ENCODE results near the gene ATG10.
"Not testable (repeated sequence)": the region's sequence is repeated elsewhere in the genome, so short reads cannot be mapped to it uniquely, and the experiment has no call there.

Gene ATG10

DNA sequence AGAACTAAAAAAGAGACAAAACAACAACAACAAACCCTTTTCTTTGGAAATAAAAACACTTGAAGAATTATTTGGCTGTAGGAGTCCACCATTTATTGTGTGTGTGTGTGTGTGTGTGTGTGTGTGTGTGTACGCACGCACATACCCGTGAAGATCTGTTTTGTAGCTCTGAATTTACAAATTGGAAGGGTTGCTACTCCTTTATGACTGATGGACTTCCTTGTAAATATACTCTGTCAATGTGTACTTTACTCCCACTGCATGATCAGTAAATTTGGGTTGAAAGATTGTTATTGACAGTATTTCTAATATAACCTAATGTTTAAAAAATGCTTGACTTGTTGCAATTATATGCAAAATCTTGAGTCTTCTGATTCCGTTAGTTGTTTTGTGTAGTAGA, 148.1 kb downstream of the ATG10 start:
- no peak for DNase-seq (ENCODE audit: low spot score)
- no peak overlapping the region for H3K27ac ChIP-seq
- CTCF ChIA-PET = no interaction called here
- POLR2A ChIA-PET (ENCODE audit: low non-redundant PET) = no interaction called here
- TF ChIP-seq, protein P1, sequence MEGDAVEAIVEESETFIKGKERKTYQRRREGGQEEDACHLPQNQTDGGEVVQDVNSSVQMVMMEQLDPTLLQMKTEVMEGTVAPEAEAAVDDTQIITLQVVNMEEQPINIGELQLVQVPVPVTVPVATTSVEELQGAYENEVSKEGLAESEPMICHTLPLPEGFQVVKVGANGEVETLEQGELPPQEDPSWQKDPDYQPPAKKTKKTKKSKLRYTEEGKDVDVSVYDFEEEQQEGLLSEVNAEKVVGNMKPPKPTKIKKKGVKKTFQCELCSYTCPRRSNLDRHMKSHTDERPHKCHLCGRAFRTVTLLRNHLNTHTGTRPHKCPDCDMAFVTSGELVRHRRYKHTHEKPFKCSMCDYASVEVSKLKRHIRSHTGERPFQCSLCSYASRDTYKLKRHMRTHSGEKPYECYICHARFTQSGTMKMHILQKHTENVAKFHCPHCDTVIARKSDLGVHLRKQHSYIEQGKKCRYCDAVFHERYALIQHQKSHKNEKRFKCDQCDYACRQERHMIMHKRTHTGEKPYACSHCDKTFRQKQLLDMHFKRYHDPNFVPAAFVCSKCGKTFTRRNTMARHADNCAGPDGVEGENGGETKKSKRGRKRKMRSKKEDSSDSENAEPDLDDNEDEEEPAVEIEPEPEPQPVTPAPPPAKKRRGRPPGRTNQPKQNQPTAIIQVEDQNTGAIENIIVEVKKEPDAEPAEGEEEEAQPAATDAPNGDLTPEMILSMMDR (conservative IDR thresholded peaks at IDR 0.05; ENCODE audit: low read depth) = no peak

DNA sequence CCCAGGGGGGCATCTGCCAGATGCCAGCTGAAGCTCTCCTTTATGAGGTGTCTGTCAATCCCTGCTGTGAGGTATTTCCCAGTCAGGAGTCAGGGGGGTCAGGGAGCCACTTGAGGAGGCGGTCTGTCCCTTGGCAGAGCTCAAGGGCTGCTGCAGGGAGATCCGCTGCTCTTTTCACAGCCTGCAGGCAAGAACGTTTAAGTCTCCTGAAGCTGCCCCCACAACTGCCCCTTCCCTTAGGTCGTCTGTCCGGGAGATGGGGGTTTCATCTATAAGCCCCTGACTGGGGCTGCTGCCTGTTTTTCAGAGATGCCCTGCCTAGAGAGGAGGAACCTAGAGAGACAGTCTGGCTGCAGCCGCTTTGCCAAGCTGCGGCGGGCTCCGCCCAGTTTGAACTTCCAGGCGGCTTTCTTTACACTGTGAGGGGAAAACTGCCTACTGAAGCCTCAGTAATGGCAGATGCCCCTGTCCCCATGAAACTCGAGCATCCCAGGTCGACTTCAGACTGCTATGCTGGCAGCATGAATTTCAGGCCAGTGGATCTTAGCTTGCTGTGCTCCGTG, 158.0 kb downstream of the ATG10 start:
- no peak for DNase-seq (ENCODE audit: low spot score)
- POLR2A ChIA-PET (ENCODE audit: low non-redundant PET) = no interaction called here
- no peak overlapping the region for H3K27ac ChIP-seq
- TF ChIP-seq, protein P1 (conservative IDR thresholded peaks at IDR 0.05; ENCODE audit: low read depth) = no peak
- CTCF ChIA-PET = no interaction called here

DNA sequence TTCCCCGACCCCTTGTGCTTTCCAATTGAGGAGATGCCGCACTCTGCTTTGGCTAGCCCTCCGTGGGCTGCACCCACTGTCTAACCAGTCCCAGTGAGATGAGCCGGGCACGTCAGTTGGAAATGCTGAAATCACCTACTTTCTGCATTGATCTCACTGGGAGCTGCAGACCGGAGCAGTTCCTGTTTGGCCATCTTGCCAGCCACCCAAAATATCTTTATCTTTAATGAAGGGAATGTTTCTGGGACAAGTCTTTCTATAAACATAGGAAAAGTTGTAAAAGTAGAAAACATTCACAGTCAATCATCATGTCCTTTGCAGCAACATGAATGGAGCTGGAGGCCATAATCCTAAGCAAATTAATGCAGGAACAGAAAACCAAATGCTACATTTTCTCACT, 158.8 kb downstream of the ATG10 start:
- no peak overlapping the region for H3K27ac ChIP-seq
- ChIA-PET POLR2A (ENCODE audit: low non-redundant PET) (no interaction called here), CTCF (no interaction called here)
- TF ChIP-seq, protein P1 (conservative IDR thresholded peaks at IDR 0.05; ENCODE audit: low read depth) = no peak
- no peak for DNase-seq (ENCODE audit: low spot score)

DNA sequence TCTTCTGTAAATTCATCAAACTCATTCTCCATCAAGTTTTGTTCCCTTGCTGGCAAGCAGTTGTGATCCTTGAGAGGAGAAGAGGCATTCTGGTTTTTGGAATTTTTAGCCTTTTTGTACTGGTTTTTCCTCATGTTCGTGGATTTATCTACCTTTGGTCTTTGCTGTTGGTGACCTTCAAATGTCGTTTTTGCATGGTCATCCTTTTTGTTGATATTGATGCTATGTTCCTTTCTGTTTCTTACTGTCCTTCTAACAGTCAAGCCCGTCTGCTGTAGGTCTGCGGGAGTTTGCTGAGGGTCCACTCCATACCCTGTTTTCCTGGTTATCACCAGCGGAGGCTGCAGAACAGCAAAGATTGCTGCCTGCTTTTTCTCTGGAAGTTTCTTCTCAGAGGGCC, 165.4 kb downstream of the ATG10 start:
- H3K27ac ChIP-seq = no peak overlapping the region
- ChIA-PET POLR2A (ENCODE audit: low non-redundant PET) (no interaction called here), CTCF (no interaction called here)
- TF ChIP-seq, protein P1 (conservative IDR thresholded peaks at IDR 0.05; ENCODE audit: low read depth) = no peak
- DNase-seq (ENCODE audit: low spot score) = no peak

DNA sequence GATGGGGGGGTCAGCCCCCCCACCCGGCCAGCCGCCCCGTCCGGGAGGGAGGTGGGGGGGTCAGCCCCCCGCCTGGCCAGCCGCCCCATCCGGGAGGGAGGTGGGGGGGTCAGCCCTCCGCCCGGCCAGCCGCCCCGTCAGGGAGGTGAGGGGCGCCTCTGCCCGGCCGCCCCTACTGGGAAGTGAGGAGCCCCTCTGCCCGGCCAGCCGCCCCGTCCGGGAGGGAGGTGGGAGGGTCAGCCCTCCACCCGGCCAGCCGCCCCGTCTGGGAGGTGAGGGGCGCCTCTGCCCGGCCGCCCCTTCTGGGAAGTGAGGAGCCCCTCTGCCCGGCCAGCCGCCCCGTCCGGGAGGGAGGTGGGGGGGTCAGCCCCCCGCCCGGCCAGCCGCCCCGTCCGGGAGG, 168.0 kb downstream of the ATG10 start:
- H3K27ac ChIP-seq; POLR2A ChIA-PET (ENCODE audit: low non-redundant PET); CTCF ChIA-PET; DNase-seq (ENCODE audit: low spot score): not testable (repeated sequence)

DNA sequence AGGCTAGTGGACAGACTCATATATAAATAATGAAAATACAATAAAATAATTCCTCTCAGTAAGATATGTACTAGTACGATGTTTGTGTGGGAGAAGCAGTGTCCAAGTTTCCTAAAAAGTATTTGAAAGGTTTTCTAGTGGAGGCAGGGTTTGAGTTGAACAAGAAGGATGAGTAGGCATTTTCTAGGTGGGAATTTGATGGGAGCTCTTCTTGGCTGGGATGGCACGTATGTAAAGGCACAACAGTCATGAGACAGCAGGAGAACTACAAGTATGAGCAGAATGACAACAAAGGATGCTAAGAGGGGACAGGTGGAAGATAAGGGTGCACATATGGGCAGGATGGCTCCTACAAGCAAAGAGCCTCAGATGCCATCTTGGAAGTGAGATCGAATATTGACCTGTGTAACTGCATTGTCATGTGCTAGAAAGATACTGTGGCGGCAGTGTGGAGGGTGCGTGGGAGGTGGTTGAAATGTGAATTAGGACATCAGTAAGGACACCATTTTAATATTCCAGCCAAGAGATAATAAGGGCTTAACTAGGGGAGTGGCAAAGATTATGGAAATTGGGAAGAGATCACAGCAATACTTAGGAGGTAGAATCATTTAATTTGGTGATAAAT, 170.5 kb downstream of the ATG10 start:
- ChIA-PET POLR2A (ENCODE audit: low non-redundant PET) (no interaction called here), CTCF (interaction anchor here (0.6 kb wide), 1 partner anchor 84 kb away, joined by 3 read pairs; no protein-coding TSS in a partner anchor)
- DNase-seq (ENCODE audit: low spot score) = no peak
- H3K27ac ChIP-seq = no peak overlapping the region
- TF ChIP-seq, protein P1 (conservative IDR thresholded peaks at IDR 0.05; ENCODE audit: low read depth) = no peak

DNA sequence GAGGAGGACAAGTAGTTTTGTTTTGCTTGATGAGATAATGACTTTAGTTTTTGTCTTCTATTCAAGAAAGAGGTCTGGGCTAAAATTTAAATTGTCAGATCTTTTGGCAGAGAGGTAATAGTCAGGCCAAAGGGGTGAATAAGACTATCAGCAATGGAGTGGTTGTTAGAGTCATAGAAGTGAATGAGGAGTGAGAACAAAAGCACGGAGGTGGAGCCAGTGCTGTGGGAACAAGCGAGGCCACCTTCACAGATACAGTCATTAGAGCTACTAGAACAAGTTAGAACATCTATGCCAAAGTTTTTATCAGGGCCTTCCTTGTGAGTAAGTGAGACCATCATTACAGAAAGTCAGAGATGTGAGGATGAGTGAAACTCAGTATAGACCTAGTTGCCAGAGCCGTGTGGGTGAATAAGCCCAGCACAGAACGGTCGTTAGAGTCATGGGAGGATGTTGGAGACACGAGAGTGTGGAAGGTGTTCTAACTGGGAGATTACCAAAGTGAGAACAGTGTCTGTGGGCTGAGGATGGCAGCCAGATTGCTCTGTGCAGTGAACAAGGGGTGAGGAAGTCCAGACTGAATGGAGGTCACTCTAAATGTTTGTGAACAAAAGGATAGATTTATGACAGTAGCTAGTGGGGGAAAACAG, 171.2 kb downstream of the ATG10 start:
- DNase-seq (ENCODE audit: low spot score) = no peak
- TF ChIP-seq, protein P1 (conservative IDR thresholded peaks at IDR 0.05; ENCODE audit: low read depth) = no peak
- no peak overlapping the region for H3K27ac ChIP-seq
- ChIA-PET CTCF (interaction anchor here (0.6 to 0.9 kb wide), 2 partner anchors 65 to 380 kb away, joined by 3 read pairs; no protein-coding TSS in a partner anchor), POLR2A (ENCODE audit: low non-redundant PET) (no interaction called here)

All from RWPE1 (cell line).